GM18868 (cell line): ENCODE data around the gene TUBB4B.

ENCODE experiments used
- ATAC-seq: cut with Tn5 transposase; IDR thresholded peaks from one replicate; pipeline ENCODE4 v1.9.1; 2021; ENCODE audit warnings: mild to moderate bottlenecking, moderate library complexity; ENCODE audit not compliant: unreplicated experiment

TUBB4B gene

DNA sequence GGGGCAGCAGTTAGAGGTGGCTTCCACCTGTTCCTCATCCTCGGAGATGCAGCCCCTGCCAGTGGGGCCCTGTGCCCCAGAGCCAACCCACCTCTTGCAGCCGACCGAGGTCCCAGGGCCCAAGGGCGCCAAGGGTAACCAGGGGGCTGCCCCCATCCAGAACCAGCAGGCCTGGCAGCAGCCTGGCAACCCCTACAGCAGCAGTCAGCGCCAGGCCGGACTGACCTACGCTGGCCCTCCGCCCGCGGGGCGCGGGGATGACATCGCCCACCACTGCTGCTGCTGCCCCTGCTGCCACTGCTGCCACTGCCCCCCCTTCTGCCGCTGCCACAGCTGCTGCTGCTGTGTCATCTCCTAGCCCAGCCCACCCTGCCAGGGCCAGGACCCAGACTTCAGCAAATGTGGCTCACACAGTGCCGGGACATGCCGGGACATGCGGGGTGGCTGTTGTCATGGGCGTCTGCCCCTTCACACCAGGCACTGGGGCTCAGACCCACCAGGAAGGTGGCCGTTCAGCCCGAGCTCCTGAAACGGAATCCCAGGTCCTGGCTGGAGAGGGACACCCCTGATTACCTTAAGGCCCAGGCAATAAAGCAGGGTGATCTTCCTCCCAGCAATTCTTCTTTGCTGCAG lies 15.3 kb upstream of the TUBB4B start:
- ATAC-seq: no peak

DNA sequence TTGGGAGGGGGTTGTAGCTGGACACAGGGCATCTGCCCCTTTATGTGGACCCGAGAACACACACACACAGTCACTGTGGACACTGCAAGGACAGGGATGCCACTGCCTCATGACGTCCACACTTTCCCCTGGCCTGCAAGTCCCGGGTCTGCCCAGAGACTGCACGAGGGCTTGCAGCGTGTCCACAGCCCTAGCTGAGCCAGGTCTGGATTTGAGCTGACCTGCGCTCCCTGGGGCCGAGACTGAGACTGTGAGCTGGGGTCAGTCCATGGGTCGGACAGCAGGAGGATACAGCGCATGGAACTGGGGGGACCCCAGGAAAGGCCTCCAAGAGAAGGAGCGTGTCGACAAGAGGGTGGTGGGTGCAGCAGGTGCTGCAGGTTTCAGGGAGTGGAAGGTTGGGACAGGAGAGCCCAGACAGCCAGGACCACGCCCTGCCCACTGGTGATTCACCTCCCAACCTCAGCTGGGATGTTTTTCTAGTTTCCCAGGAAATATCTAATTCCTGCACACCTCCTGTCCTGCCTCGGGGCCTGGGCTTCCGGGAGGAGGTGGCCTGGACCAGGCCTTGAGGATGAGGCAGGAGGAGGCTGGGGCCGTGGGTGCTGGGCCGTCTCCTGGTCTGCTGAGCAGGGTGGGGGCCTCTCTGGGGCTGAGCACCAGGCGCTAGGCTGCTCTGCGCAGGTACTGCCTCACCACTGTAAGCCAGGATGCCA lies 14.6 kb upstream of the TUBB4B start:
- no peak for ATAC-seq

DNA sequence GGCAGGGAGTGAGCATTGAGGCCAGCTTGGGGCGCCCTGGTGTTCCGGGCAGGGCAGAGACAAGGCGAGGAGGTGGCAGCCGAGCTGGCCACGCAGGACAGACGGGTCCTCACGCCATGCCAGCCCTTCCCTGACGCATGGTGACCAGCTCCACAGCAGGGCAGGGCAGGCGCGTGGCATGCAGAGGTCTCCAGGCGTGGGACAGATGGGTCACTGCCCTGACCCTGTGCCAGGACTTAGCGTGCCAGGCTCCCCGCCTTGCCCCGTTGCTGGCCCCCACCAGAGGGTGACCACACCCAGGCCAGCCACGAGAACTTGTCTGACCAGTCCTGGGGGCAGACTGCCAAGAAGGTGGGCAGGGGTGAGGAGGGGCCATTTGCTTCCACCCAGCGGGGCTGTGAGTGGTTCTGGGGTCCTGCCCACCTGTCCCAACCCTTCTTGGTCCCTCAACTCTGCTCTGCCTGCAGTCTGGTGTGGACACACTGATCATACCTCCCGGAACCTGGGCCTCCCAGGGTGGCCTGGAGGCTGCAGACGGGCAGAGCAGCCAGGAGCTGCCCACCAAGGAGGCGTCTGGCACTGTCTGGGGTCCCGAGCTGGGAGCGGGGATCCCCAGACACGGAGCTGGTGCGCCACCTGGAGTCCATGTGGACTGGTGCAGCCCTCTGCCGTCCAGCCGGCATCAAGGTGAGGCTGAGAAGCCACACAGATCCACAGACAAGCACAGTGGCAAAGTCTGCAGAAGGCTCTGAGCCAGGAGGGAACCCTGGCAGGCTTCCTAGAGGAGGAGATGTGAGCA lies 13.8 kb upstream of the TUBB4B start, which contains the start of gene RNF224:
TSS of gene RNF224 (plus strand) at position 449 of the 799 bp plus-strand sequence. CDS start 834 bp downstream, outside the sequence.
- ATAC-seq: no peak

DNA sequence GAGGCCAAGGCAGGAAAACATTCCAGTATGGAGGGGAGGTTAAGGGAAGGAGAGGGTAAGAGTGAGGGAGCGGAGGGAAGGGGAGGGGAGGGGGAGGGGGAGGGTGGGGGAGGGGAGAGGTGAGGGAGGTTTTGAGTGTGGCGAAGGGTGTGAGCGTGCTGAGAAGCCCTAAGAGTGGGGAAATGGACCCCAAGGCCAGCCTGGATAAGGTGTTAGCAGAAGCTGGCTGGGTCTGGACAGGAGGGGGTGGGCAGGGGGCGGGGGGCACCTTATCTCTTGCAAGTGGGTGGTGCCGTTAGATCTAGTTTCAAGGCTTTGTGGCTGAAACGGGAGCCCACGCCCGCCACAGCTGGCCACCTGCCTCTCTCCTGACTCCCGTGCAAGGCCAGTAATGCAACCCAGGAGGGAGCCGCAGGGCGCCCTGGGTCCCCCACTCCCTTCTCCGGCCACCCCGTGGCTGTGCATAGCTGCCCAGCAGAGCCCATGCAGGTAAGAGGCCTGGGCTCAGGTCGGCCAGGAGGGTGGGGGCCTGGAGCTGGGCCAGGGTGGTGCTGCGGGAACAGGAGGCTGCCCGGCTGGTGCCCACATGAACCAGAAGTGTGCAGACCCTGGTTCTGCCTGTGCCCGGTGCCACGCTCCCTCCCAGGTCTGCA lies 13.1 kb upstream of the TUBB4B start:
- ATAC-seq: no peak

DNA sequence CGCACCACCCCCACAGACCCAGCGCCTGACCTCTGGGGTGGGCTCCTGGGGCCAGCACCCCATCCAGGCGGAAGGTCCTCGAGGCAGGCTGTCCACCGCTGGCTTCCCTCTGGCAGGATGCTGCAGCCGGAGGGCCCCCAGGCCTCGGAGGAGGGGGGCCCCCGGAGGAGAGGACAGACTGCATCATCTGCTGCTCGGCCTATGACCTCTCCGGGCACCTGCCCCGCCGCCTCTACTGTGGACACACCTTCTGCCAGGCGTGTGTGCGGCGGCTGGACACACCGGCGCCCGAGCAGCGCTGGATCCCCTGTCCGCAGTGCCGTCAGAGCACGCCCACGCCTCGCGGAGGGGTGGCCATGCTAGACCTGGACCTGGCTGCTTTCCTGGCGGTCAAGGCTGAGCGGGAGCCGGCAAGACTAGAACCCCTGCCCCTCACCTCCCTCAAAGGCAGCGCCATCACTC lies 12.6 kb upstream of the TUBB4B start:
- no peak for ATAC-seq

- no peak for ATAC-seq
Measured at GRCh38 chr9:137228968-137229896, 11.9 kb upstream of the TUBB4B start.

GRCh38 chr9:137229903-137230704 lies 11.0 kb upstream of the TUBB4B start:
- ATAC-seq: no peak

DNA sequence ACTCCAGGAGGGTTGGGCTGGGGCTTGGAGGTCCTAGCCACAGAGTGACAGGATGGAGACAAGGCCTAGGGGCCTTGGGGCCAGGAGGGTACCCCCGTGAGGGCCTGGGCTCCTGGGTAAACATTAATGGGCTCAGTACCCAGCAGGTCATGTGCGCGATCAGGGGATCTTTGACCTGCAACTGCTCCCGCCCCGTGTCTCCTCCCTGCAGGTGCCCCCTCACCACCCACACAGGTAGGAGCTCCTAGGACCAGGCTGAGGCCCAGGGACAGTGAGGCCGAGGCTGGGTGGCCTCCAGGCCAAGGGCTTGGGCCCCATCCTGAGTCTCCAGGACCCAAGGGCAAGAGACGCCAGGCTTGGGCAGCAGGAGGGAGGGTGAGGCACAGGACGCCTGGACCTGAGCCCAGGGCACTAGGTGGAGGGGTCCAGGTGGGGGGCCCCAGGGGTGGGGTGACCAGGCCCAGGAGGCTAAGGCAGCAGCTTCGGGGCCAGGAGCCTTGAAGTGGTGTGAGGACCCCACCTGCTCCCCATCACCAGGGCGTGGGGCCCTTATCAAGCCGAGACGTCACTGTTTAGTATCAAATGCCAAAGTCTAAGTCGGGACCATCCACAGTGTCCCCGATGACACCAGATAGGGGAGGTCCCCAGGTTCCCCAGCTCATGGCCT lies 10.2 kb upstream of the TUBB4B start, which contains the start of gene SLC34A3:
TSS of gene SLC34A3 (plus strand) at position 197 of the 667 bp plus-strand sequence. CDS start 802 bp downstream, outside the sequence.
- no peak for ATAC-seq

DNA sequence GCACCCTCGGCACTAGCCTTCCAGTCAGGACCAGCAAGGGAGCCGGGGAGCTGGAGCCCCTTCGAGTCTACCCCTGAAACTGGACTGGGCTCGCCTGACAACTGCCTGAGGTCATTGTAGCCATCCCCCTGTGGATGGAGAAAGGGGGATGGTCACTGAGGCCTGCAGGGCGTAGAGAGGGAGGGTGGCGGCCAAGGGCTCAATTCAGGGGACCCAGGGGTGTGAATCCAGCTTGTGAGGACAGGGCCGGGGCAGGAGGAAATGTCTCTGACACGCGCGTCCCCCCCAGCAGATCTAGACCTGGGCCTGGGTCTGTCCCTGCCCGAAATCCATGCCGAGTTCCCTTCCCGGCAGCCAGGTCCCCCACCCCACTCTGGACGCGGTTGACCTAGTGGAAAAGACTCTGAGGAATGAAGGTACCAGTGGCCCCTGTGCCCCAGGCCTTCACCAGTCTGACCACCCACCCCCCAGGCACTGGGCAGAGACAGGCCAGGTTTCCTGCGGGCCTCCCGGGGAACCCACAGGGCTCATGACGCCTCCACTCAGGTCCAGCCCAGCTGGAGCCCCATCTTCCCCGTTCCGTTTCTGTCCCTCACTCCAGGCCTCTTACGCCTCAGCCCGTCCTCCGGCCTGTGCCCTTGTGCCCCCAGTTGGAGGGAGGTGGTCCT lies 9.6 kb upstream of the TUBB4B start:
- no peak for ATAC-seq

DNA sequence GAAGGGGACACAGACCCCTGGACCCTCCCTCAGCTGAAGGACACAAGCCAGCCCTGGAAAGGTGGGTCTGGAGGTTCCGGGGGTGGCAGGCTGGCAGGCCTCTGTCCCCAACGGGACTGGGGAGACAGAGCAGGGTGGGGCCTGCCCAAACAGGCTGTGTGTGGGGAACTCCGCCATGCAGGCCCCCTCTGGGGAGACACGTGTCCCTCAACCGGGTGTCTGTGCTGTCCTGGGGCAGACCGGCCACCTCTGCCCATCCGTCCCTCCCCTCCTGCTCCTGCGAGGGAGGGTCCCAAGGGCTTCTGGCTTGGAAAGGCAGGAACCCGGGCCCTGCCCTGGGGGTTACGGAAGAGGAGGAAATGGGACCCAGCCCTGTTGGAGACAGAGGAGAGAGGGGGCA lies 9.0 kb upstream of the TUBB4B start:
- no peak for ATAC-seq

DNA sequence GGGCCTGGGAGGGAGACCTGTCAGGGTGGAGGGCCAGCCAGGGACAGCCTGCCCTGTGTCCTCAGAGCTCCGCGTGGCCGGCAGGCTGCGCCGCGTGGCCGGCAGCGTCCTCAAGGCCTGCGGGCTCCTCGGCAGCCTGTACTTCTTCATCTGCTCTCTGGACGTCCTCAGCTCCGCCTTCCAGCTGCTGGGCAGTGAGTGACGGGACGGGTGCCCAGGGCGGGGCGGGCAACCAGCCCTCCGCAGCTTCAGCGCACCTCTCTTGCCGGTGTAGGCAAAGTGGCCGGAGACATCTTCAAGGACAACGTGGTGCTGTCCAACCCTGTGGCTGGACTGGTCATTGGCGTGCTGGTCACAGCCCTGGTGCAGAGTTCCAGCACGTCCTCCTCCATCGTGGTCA lies 8.6 kb upstream of the TUBB4B start:
- ATAC-seq: no peak

DNA sequence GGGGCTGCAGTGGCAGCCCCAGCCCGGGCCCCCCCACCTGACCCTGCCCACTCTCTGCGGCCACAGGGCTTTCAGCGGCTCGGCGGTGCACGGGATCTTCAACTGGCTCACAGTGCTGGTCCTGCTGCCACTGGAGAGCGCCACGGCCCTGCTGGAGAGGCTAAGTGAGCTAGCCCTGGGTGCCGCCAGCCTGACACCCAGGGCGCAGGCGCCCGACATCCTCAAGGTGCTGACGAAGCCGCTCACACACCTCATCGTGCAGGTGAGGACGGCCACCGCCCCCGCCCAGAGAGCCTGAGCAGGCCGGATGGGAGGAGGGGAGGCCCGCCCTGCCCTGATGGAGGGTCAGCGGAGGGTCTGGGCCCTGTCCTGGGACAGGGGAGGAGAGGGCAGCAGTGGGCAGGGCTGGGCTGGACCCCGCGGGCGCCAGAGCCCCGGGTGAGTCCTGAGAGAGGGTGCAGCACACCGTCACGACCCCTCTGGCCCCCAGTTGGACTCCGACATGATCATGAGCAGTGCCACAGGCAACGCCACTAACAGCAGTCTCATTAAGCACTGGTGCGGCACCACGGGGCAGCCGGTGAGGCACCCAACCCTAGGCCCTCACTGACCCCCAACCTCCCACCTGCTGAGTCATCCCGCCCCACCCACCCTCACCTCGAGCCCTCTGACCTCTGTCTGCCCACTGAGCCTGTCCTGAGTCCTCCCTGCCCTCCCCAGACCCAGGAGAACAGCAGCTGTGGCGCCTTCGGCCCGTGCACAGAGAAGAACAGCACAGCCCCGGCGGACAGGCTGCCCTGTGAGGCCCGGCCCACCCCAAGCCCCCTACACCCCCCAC lies 7.7 kb upstream of the TUBB4B start:
- ATAC-seq: no peak

DNA sequence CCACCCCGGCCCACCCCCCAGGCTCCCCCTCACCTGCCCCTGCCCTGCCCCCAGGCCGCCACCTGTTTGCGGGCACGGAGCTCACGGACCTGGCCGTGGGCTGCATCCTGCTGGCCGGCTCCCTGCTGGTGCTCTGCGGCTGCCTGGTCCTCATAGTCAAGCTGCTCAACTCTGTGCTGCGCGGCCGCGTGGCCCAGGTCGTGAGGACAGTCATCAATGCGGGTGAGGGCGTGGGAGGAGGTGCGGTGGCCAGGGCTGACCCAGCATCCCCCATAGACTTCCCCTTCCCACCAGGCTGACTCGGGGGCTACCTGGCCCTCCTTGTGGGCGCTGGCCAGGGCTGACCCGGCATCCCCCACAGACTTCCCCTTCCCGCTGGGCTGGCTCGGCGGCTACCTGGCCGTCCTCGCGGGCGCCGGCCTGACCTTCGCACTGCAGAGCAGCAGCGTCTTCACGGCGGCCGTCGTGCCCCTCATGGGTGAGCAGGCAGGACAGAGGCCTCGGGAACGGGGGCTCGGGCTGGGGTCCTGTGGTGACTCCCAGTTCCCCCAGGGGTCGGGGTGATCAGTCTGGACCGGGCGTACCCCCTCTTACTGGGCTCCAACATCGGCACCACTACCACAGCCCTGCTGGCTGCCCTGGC lies 6.9 kb upstream of the TUBB4B start:
- no peak for ATAC-seq

- no peak for ATAC-seq
Measured at GRCh38 chr9:137234758-137235423, 6.2 kb upstream of the TUBB4B start.

- ATAC-seq: no peak
Measured at GRCh38 chr9:137235424-137236237, 5.5 kb upstream of the TUBB4B start.
